Umbilical cord (tissue), 1 donor: ENCODE results near the gene STK32C. TPM values are rescaled to one million over a fixed set of nuclear protein-coding genes. Genes with fewer than 3 reads are reported as not detected.

Experiments
- total RNA-seq: library from RNA; depleted of rRNA; stranded (reverse); fragments of >200 nt; gene quantifications from one replicate; pipeline ENCODE4 v1.2.3, GENCODE V29; 2014; ENCODE audit warnings: low replicate concordance; ENCODE audit not compliant: insufficient read depth

STK32C gene
- total RNA-seq, 1 donor from 2014 or later: not detected

Other genes with a start within 250 kb of the STK32C start
- 0.72 TPM for gene JAKMIP3, start 242.0 kb downstream of the STK32C start, total RNA-seq
- 1.2 TPM for gene DPYSL4, start 121.0 kb downstream of the STK32C start, total RNA-seq
- 4.6 TPM for gene LRRC27, start 24.2 kb upstream of the STK32C start, total RNA-seq
- gene PWWP2B, start 89.2 kb upstream of the STK32C start, total RNA-seq: 9.1 TPM
- gene INPP5A, start 229.8 kb upstream of the STK32C start, total RNA-seq: 103 TPM